ENCODE measurements around the gene ATP1A4.

- TF ChIP-seq POLR2A (IDR thresholded peaks at IDR 0.05; ENCODE audit: low read depth, low read length), result no peak
- no peak for TF ChIP-seq CTCF (IDR thresholded peaks at IDR 0.05 in 2 of 3, conservative IDR thresholded peaks at IDR 0.05 in 1 of 3; ENCODE audit: control insufficient read depth in 2 of 3, extremely low read depth in 1 of 3, insufficient read depth in 1 of 3, low read depth in 3 of 3, low read length in 3 of 3)
- TF ChIP-seq CHD2 (IDR thresholded peaks at IDR 0.05; ENCODE audit: borderline replicate concordance, low read depth, low read length), result no peak
- TF ChIP-seq RFX5 (IDR thresholded peaks at IDR 0.05; ENCODE audit: low read depth, low read length), result no peak
- TF ChIP-seq CHD4 (IDR thresholded peaks at IDR 0.05), result no peak
- TF ChIP-seq NR2C2 (IDR thresholded peaks at IDR 0.05; ENCODE audit: borderline replicate concordance, control insufficient read depth, insufficient read length, low read depth), result no peak
- TF ChIP-seq BRCA1 (IDR thresholded peaks at IDR 0.05; ENCODE audit: low read depth, low read length), result no peak
Measured at GRCh38 chr1:160120797-160121196, 30.6 kb upstream of the ATP1A4 start.
